NCI-H1048 (cell line): ENCODE data around the gene CELA2A.
"Not testable (repeated sequence)": the region's sequence is repeated elsewhere in the genome, so short reads cannot be mapped to it uniquely, and the experiment has no call there.

Source experiments
- DNase-seq: peaks from one replicate; lab custom pipeline; 2025; lab: John Stamatoyannopoulos, UW

CELA2A gene

DNA sequence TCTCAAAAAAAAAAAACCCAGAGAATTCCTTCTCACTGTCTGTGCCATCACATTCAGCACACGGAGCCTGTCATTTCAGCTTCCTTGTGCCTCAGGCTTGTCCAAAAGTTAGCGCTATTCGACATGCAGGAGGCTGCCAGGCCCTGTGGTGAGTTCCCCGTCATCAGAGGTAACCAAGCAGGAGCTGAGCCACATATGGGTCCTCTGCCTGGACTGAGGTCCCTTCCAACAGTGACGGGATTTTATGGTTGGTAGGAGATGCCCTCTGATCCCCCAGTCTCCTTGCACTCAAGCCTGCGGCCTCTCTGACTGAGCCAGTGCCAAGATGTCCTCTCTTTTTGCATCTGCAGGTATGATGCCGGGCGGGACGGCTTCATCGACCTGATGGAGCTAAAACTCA, 31.0 kb upstream of the CELA2A start:
- no peak for DNase-seq

DNA sequence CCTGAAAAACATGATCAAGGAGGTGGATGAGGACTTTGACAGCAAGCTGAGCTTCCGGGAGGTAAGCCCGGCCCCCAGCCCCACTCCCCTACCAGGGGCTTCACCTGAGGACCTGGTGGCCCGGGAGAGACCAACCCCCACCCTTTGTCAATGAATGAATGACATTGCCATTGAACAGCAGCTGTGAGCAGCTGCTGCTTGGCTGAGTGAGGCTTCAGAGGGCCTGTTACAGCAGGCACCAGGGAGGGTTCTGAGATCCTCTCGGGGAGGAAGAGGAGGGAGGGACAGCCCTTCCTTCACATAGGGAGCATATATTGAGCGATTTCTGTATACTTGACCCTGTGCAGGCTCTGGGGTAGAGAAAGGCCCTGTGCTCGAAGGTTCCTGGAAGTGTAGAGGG, 30.6 kb upstream of the CELA2A start:
- DNase-seq = no peak

DNA sequence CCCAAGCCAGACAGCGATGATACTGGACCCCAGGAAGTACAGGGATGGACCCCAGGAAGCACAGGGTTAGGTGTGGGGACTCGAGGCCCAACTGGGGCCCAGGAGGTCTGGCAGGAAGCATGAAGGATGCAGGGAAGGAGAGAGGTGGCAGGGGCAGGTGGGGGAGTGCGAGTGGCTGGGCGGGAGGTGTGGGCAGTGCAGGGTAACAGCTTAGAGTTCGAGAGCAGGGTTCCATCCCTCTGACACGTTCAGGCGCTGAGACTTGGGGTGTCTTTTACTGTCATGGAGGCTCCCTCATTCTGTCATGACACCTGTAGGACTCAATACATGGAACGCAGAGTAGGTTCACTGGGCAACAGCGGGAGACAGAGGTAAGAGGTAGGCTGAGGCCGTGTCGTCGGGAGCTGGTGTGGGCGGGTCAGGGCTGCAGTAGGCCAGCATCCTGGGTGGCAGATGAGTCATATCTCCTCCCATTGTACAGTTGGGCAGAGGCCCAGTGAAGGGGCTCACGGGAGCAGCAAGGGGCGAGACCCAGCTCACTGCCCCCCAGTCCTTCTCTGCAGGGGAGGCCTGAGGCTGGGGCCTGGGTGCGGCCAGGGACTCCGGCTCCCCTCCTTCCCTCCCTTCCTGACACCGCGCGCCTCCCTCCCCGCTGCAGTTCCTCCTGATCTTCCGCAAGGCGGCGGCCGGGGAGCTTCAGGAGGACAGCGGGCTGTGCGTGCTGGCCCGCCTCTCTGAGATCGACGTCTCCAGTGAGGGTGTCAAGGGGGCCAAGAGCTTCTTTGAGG, 29.8 kb upstream of the CELA2A start:
- DNase-seq = no peak

DNA sequence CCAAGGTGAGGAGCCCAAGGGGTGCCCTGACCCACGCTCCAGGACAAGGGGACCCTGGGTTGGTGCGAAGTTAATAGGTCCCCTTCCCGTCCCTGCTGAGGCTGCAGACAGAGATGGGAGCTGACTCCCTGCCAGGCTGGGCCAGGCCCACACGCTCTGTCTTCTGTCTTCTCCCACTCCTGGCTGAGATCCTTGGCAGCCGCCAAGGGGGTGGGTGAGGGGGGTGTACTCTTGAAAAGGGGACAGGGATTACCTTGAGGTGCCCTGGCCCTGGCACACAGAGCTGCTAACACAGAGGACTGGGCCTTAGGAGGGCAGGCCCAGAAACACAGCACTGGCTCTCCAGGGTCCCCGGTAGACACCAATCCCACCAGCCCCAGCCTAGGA, 29.3 kb upstream of the CELA2A start:
- no peak for DNase-seq

DNA sequence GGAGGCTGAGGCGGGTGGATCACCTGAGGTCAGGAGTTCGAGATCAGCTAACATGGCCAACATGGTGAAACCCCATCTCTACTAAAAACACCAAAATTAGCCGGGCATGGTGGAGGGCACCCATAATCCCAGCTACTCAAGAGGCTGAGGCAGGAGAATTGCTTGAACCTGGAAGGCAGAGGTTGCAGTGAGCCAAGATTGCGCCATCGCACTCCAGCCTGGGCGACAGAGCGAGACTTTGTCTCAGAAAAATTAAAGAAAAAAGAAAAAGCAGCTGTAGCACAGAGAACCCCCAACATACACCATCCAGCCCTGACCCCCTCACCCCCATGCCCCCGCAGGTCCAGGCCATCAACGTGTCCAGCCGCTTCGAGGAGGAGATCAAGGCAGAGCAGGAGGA, 28.3 kb upstream of the CELA2A start:
- DNase-seq = not testable (repeated sequence)

DNA sequence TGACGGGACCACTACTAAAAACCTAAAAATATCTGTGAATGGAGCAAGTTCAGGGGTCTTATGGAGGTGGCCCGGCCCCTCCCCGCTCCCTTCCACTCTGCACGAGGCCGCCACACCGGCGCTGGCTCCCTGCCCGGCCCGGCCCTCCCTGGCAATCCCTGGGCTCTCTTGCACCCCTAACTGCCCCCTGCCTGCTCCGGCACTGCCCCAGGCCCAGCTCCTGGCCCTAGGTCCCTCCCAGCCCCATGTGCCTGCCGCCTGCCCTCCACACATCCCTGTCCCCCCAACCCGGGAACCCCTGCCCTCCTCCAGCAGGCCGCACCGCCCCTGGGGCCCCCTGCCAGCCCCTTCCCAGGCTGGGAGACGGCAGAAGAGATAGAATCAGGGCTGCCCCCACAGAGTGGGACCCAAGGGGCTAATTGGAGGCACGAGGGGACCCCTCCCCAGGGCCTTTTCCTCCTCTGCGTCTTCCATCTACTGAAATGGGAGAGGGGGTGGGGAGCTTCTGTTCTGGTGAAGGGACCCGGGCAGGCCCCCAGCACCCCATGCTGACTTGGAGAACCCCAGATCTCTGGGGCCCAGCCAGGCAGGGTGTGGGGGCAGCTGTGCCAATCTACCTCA, 27.6 kb upstream of the CELA2A start:
- no peak for DNase-seq

DNA sequence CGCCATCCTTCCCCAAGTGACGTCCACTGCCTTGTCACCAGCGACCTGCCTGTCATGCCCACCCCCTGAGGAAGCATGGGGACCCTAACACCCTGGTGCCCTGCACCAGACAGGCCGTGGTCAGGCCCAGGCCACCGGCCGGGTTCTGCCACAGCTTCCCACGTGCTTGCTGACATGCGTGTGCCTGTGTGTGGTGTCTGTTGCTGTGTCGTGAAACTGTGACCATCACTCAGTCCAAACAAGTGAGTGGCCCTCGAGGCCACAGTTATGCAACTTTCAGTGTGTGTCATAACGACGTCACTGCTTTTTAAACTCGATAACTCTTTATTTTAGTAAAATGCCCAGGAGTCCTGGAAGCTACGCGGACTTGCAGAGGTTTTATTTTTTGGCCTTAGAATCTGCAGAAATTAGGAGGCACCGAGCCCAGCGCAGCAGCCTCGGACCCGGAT, 26.8 kb upstream of the CELA2A start:
- DNase-seq = no peak

DNA sequence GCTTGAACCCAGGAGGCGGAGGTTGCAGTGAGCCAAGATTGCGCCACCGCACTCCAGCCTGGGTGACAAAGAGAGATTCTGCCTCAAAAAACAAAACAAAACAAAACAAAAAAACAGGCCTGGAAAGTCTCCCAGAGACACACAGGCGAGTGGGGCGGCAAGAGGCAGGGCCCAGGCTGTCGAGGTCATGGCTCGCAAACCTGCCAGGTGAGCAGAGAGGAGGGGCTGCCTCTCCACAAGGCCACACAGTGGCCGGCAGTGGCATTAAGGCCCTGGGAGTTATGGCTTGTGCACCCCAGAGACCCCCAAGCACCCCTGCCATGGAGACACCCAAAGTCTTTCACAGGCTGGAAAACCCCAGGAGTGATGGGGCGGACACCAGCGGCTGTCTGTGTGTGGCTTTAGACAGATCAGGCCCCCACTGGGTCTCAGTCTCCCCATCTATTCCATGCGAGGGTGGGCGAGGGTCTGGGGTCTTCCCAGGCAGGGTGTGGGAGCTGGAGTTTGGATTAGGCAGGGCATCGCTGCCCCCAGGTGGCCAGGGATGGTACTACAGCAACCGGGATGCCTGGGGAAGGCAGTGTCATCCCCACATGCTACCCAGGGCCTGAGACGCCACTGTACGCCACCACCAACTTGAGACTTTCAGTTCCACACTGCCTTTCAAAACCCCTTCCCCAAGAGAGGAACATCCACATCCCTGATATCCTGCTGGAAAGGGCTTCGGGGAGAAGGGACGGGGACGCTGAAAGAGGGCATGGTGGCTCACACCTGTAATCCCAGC, 25.6 kb upstream of the CELA2A start:
- DNase-seq = no peak

DNA sequence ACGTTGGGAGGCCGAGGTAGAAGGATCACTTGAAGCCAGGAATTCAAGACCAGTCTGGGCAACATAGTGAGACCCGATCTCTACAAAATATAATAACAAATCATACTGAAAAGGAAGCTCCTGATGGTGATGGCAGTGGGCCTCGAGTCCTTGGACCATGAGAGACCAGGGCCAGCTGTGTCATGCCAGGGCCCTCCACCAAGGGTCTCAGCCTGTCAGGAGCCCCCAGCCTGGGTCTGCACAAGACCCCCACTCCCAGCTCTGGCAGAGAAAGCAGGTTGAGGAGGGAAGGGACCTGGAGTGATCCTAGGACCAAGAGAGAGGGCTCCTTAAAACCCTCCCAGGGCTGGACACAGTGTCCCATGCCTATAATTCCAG, 25.0 kb upstream of the CELA2A start:
- no peak for DNase-seq

DNA sequence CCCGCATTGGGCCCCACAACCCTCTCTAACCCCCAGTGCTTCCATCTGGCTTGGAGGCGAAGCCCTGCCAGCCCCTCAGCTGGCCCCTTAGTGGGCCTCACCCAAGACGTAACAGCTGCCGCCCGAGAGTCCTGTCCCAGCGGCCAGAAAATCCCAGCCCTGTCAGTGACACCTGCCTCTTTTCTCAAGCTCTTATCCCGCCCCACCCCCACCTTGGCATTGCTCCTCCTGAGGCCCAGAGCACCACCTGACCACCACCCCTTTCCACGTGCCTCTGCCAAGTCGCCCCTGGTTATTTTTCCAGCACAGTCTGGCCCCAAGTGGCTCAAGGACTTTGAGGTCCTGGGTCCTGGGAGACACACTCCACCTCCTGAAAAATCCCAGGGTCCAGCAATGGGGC, 24.2 kb upstream of the CELA2A start:
- no peak for DNase-seq

DNA sequence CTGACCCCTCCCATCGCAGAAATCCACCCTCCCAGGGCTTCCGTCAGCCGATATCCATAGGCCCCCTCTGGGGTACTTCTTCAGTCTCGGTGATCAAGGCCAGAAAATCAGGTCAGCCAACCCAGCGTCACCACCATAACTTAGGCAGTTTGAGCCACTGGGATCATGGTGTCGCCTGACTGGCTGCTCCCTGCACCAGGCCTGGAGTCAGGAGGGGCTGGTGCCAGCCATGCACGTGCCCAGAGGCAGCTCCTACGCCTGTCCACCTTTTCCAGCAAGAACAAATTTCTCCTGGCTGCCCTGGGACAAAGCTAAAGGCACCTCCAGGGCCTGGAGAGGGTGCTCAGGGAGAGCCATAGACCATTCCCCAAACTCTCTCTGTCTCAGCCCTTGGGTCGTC, 23.1 kb upstream of the CELA2A start:
- DNase-seq = no peak

DNA sequence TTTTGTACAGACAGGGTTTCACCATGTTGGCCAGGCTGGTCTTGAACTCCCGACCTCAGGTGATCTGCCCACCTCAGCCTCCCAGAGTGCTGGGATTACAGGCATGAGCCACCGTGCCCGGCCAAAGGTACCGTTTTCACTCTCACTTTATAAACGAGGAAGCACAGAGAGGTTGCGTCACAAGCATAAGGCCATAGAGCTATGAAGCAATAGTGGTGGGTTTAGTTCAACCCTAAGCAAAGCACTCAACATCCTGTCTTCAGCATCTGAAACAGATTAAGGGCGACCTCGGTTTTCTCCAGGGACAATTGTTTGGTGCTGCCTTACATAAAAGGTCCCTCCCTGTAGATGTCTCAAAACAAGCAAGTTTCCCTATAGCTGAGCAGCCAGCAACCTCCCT, 21.8 kb upstream of the CELA2A start:
- DNase-seq = not testable (repeated sequence)

DNA sequence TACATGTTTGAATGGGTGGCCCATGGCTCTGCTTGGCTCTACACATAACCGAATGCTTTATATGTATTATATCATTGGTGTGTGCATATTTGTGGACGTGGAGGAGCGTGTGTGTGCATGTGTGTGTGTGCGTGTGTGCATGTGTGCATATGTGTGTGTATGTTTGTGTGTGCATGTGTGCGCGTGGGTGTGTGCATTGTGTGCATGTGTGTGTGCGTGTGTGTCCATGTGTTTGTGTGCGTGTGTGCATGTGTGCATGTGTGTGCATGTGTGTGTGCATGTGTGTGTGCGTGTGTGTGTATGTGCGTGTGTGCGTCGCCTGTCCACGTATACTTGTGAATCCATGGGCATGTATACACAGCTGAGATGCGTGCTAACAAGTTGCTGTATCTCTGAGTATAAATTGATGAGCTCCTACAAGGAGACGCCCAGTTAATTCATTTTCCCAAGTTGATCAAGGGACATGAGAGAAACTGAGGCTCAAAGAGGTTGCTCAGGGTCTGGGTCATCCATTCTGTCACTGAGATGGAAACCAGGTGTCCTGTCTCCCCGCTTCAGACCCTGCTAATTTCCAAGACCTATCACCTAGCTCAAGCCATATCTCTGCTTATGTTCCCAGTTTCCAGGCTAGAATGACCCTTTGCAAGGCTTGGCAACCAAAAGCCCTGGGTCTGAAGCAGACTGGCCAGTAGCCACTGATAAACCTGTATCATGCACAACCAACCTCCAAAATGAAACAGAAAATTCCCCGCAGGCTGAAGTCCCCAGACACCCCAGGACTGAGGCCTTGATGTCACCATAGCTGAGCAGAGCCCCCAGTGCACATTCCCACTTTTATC, 21.1 kb upstream of the CELA2A start:
- DNase-seq = no peak

DNA sequence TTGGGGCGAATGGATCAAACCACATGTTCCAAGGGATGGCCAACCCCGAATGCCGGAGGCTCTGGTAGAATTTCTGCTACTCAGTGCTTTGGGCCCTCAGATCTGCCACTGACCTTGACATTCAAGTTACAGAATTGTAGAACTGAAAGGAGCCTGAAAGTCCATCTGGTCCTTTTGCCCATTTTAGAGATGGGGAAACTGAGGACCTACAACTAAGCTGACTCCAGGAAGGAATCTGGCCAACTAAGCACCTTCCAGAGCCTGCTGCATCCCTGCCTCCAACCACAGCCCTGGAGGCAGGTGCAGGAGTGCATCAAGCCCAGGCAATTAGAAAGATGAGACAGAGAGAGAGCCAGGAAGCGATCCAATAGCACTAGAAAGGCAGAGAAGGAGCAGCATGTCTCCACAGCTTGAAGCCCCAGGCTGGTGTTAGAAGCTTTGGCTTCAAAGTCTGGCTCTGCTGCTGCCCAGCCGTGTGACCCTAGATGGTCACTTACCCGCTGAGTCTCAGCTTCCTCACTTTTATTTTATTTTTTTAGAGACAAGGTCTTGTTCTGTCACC, 19.6 kb upstream of the CELA2A start:
- no peak for DNase-seq

DNA sequence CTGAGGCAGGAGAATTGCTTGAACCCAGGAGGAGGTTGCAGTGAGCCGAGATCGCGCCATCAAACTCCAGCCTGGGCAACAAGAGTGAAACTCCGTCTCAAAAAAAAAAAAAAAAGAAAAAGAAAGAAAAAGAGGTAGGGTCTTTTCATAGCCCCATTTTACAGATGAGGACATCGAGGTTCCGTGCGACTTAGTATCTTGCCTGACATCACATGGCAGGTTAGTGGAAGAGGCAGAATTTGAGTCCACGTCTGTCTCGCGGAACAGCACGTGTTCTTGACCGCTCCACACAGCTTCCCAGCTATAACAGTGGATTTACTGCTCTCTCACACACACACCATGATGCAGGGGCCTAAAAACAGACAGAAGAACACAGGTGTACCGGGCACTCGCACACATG, 17.2 kb upstream of the CELA2A start:
- no peak for DNase-seq

DNA sequence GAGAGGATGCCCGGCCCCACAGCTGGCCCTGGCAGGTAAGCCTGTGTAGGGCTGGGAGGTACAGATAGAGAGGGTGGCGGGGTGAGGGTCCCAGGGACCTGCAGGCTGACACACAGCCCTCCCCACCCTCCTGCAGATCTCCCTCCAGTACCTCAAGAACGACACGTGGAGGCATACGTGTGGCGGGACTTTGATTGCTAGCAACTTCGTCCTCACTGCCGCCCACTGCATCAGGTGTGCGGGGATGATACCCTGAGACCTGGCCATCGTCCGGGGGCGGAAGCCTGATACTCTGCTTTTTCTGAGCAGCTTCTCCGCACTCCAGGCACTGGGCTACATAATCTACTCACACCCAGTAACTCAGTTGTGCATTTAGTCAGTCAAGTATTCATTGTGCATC, 16.2 kb upstream of the CELA2A start:
- no peak for DNase-seq

DNA sequence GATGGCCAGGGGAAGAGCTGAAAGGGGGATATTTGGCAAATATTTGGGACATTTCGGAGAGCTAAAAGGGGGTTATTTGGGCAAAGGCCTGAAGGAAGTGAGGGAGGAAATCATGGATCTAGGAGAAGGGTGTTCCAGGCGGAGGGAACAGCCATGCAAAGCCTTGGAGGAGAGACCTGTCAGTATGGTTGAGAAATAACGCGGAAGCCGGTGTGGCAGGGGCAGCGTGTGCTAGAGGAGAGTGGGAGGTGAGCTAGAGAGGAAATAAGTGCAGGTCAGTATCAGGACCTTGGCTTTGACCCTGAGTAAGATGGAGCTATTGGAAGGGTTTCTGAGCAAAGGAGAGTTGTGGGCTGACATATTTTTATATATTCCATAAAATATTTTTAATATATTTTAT, 15.3 kb upstream of the CELA2A start:
- DNase-seq = no peak

DNA sequence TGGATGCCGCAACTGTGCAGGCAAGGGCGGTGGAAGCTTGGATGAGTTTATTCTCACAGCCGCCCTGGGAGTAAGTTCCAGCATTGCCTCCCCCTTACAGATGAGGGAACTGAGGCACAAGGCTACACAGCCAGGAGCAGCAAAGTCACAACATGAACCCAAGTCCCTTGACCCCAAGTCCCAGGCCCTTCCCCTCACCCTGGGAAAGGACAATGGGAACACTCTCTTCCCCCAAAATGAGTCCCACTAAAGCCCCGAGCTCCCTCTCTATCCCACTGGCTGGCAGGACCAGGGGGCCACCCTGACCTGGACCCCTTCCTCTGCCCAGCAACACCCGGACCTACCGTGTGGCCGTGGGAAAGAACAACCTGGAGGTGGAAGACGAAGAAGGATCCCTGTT, 14.4 kb upstream of the CELA2A start:
- DNase-seq = no peak

DNA sequence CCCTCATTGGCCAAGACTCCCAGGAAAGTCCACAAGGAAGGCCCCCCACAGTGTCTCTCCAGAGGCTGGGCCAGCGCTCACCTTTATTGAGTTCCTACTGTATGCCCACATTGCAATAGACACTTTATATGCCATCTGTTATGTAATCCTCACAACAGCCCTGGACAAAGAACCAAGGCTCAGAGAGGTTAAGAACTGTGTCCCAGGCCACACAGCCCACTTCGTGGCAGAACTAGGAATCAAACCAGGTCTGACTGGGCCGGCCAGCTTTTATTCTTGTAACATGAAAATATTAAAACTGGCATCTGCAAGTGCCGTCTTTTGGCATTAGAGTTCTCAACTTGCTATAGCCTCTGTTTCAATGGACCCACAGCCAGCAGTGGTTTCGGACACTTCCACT, 13.8 kb upstream of the CELA2A start:
- no peak for DNase-seq

DNA sequence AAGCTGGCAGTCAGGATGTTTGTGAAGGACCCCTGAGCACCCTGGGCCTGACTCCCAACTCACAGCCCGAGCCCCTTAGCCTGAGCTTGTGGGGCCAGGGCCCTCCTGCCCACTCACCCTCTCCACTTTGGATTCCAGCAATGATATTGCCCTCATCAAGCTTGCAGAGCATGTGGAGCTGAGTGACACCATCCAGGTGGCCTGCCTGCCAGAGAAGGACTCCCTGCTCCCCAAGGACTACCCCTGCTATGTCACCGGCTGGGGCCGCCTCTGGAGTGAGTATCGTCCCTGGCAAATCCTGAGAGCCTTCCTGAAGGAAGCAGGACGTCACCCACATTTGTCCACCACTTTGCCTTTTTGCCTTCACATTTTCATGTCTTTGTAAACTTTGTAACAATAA, 13.3 kb upstream of the CELA2A start:
- no peak for DNase-seq

DNA sequence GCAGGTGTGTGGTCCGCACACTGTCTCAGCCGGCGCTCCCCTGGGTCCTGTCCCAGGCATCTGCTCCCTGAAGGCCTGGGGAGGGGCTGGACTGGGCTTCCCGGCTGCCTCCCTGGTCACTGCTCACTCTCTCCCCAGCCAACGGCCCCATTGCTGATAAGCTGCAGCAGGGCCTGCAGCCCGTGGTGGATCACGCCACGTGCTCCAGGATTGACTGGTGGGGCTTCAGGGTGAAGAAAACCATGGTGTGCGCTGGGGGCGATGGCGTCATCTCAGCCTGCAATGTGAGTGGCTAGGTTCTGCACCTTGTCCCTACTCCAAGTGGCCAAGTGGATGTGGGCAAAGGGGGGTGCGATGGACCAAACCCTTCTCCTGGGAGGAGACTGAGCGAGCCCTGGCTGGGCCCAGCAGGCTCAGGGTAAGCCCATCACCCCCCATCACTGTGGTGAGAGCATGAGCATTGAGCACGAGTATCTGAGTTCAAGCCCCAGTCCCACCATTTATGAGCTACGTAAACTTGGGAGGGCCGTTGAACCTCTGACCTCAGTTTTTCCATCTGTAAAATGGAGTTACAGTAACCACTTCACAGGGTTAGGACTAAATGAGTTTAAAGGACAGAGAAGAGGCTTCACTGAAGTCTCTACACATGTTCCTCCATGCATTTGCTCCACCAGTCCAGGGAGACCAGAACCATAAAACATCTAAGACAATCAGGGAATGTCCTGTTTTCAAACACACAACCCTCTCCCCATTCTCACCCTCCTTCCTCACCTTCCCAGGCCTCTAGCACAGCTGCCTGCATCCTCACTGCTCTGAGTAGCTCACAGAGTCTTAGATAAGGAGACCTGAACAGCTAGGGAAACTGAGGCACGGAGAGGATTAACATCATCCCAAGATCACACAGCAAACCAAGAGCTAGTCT, 11.8 kb upstream of the CELA2A start:
- no peak for DNase-seq
